Lung (tissue), 12 donors: Measurements from ENCODE around the gene GTF3C5. TPM values are rescaled to one million over a fixed set of nuclear protein-coding genes. Genes with fewer than 3 reads are reported as not detected.

Experiments
- ATAC-seq: fragments of 200-7000 bp; cut with Tn5 transposase; one replicate; pipeline ENCODE4 v1.9.1; 2020; ENCODE audit warnings: moderate number of reproducible peaks; ENCODE audit not compliant: insufficient read depth, low FRiP score
- DNase-seq, 3 donors: peaks; one replicate each; pipeline ENCODE4 v3.0.0-alpha.2; 2013 to 2017
- H3K27ac ChIP-seq, 2 donors: one replicate each; pipeline ENCODE4 v1.5.1; 2013; ENCODE audit warnings: mild to moderate bottlenecking in 2 of 2, moderate library complexity in 2 of 2, control low read depth in 1 of 2, inconsistent platforms in 1 of 2, low read depth in 1 of 2, low read length in 1 of 2
- H3K27me3 ChIP-seq, 3 donors: one replicate each; pipeline ENCODE4 v1.5.1; 2013; ENCODE audit warnings: low read length in 2 of 3; ENCODE audit not compliant: control insufficient read depth in 3 of 3, insufficient read depth in 3 of 3
- H3K36me3 ChIP-seq, 4 donors: one replicate each; pipeline ENCODE4 v1.5.1; 2013; ENCODE audit warnings: low read length in 4 of 4, mild to moderate bottlenecking in 1 of 4, moderate library complexity in 1 of 4; ENCODE audit not compliant: control insufficient read depth in 4 of 4, insufficient read depth in 4 of 4
- H3K4me1 ChIP-seq, 5 donors: one replicate each; pipeline ENCODE4 v1.5.1; 2013; ENCODE audit warnings: low read length in 5 of 5, mild to moderate bottlenecking in 2 of 5, moderate library complexity in 1 of 5; ENCODE audit not compliant: control insufficient read depth in 5 of 5, insufficient read depth in 5 of 5
- H3K4me3 ChIP-seq: one replicate; pipeline ENCODE4 v1.5.1; 2013; ENCODE audit warnings: mild to moderate bottlenecking, control low read depth, moderate library complexity
- H3K9ac ChIP-seq, 2 donors: one replicate each; pipeline ENCODE4 v1.5.1; 2013; ENCODE audit warnings: low read length in 2 of 2, control low read depth in 1 of 2; ENCODE audit not compliant: insufficient read depth in 1 of 2
- H3K9me3 ChIP-seq, 4 donors: one replicate each; pipeline ENCODE4 v1.5.1; 2013; ENCODE audit warnings: low read length in 3 of 4, mild to moderate bottlenecking in 1 of 4, moderate library complexity in 1 of 4; ENCODE audit not compliant: control insufficient read depth in 4 of 4, insufficient read depth in 3 of 4
- CTCF ChIP-seq: IDR thresholded peaks from 2 replicates; pipeline ENCODE4 v1.5.1; 2012; ENCODE audit warnings: mild to moderate bottlenecking; ENCODE audit errors: control extremely low read depth, extremely low read depth
- WGBS, 2 donors: extraction: QIAGEN DNeasy Blood & Tissue Kit; methylation state at CpG; one replicate each; pipeline ENCODE4 v1.1.7; 2013; 5-methylcytosine and 5-hydroxymethylcytosine counted together
- polyA plus RNA-seq, 2 donors: library from polyadenylated mRNA; stranded (reverse); fragments of 200-250 nt; gene quantifications; one replicate each; pipeline ENCODE4 v1.2.1, GENCODE V29; 2013
- total RNA-seq, 2 donors: library from RNA; depleted of rRNA in 1 of 2; stranded (reverse); fragments of >200 nt in 1 of 2; gene quantifications; one replicate each; pipeline ENCODE4 v1.2.1, GENCODE V29; 2014 to 2021
- donor health status: control.
- donor health status: control.
- donor health status: Bipolar disorder and iron deficiency.
- donor health status: healthy.
- donor health status: DM: yes; HTN: yes; CAD: no.

Gene GTF3C5
- total and polyA plus RNA-seq, 4 donors = 41.0 to 60.0 (median 45.5) TPM

- H3K4me1 ChIP-seq = peaks cover 0 to 13% (median 0%) of the 10 kb centered on the region in 5 donors
- ATAC-seq (no peak), DNase-seq (no peak)
- no peak overlapping the region for H3K27ac ChIP-seq
- no peak for TF ChIP-seq CTCF
- no peak overlapping the region for H3K9ac ChIP-seq
- peaks cover 0 to 2% (median 0%) of the 10 kb centered on the region in 3 donors for H3K27me3 ChIP-seq
- no peaks in the 10 kb centered on the region for H3K36me3 ChIP-seq
- WGBS, 2 donors = 29 to 37% methylated on average over 16 of the region's 16 CpGs
- peaks cover 0 to 2% (median 0%) of the 10 kb centered on the region in 4 donors for H3K9me3 ChIP-seq
- no peak overlapping the region for H3K4me3 ChIP-seq
Observed at GRCh38 chr9:132991351-132992300, 39.2 kb upstream of the GTF3C5 start.

- ATAC-seq = no peak
- DNase-seq = no peak
- Histone ChIP-seq H3K36me3 (no peaks in the 10 kb centered on the region), H3K4me1 (peaks cover 0 to 13% (median 0%) of the 10 kb centered on the region in 5 donors), H3K27ac (no peak overlapping the region), H3K4me3 (no peak overlapping the region), H3K9me3 (peaks cover 0 to 2% (median 0%) of the 10 kb centered on the region in 4 donors), H3K27me3 (peaks cover 0 to 2% (median 0%) of the 10 kb centered on the region in 3 donors), H3K9ac (no peak overlapping the region)
- no peak for TF ChIP-seq CTCF
- WGBS, 2 donors = 40 to 45% methylated on average over 14 of the region's 14 CpGs
Observed at GRCh38 chr9:132993511-132993939, 37.3 kb upstream of the GTF3C5 start.

GRCh38 chr9:132994410-132995120, 36.2 kb upstream of the GTF3C5 start:
- Histone ChIP-seq H3K9ac (no peak overlapping the region), H3K4me3 (no peak overlapping the region), H3K27ac (no peak overlapping the region), H3K4me1 (peaks cover 0 to 13% (median 0%) of the 10 kb centered on the region in 5 donors), H3K36me3 (no peaks in the 10 kb centered on the region), H3K9me3 (peaks cover 0 to 2% (median 0%) of the 10 kb centered on the region in 4 donors), H3K27me3 (peaks cover 0 to 2% (median 0%) of the 10 kb centered on the region in 3 donors)
- 19 to 22% methylated on average over 13 of the region's 13 CpGs for WGBS, 2 donors
- ATAC-seq (peak; percentile 32), DNase-seq (peak in 2 of 3 donors; percentile 42 to 50)
- no peak for TF ChIP-seq CTCF
